Measurements from ENCODE around the gene SERPINI1.

SERPINI1 gene

GRCh38 chr3:167734498-167735232, 856 bp upstream of the SERPINI1 start, which contains the start of gene PDCD10:
Gene PDCD10 (minus strand): TSS chr3:167734892. CDS start chr3:167720157, 14,735 bp downstream.
- DNase-seq (ENCODE audit: low read depth), result peak; percentile 97

GRCh38 chr3:167736264-167736787, 805 bp downstream of the SERPINI1 start:
- DNase-seq (ENCODE audit: low read depth), result no peak

- DNase-seq (ENCODE audit: low read depth), result no peak
Measured at GRCh38 chr3:167736997-167737396, 1.5 kb downstream of the SERPINI1 start.

- no peak for DNase-seq (ENCODE audit: low read depth)
Measured at GRCh38 chr3:167738037-167738436, 2.5 kb downstream of the SERPINI1 start.

GRCh38 chr3:167739190-167739810, 3.8 kb downstream of the SERPINI1 start:
- no peak for DNase-seq (ENCODE audit: low read depth)

- DNase-seq (ENCODE audit: low read depth), result no peak
Measured at GRCh38 chr3:167740961-167741587, 5.6 kb downstream of the SERPINI1 start.

- no peak for DNase-seq (ENCODE audit: low read depth)
Measured at GRCh38 chr3:167742338-167742737, 6.8 kb downstream of the SERPINI1 start.

GRCh38 chr3:167743799-167744198, 8.3 kb downstream of the SERPINI1 start:
- DNase-seq (ENCODE audit: low read depth), result no peak

- no peak for DNase-seq (ENCODE audit: low read depth)
Measured at GRCh38 chr3:167749209-167749608, 13.7 kb downstream of the SERPINI1 start.

GRCh38 chr3:167749728-167750127, 14.2 kb downstream of the SERPINI1 start:
- DNase-seq (ENCODE audit: low read depth), result no peak

GRCh38 chr3:167750272-167750971, 14.9 kb downstream of the SERPINI1 start:
- no peak for DNase-seq (ENCODE audit: low read depth)

- no peak for DNase-seq (ENCODE audit: low read depth)
Measured at GRCh38 chr3:167754049-167754448, 18.5 kb downstream of the SERPINI1 start.

- no peak for DNase-seq (ENCODE audit: low read depth)
Measured at GRCh38 chr3:167761302-167761701, 25.8 kb downstream of the SERPINI1 start.

GRCh38 chr3:167762296-167762695, 26.8 kb downstream of the SERPINI1 start:
- no peak for DNase-seq (ENCODE audit: low read depth)

- no peak for DNase-seq (ENCODE audit: low read depth)
Measured at GRCh38 chr3:167772992-167773391, 37.5 kb downstream of the SERPINI1 start.

- no peak for DNase-seq (ENCODE audit: low read depth)
Measured at GRCh38 chr3:167773584-167773983, 38.1 kb downstream of the SERPINI1 start.

- no peak for DNase-seq (ENCODE audit: low read depth)
Measured at GRCh38 chr3:167776066-167776685, 40.7 kb downstream of the SERPINI1 start.

- DNase-seq (ENCODE audit: low read depth), result no peak
Measured at GRCh38 chr3:167777356-167777755, 41.8 kb downstream of the SERPINI1 start.

- no peak for DNase-seq (ENCODE audit: low read depth)
Measured at GRCh38 chr3:167780214-167780883, 44.8 kb downstream of the SERPINI1 start.

GRCh38 chr3:167783781-167784180, 48.3 kb downstream of the SERPINI1 start:
- no peak for DNase-seq (ENCODE audit: low read depth)

- no peak for DNase-seq (ENCODE audit: low read depth)
Measured at GRCh38 chr3:167785790-167786189, 50.3 kb downstream of the SERPINI1 start.
